Psoas muscle (tissue), 8 donors: ENCODE results near the gene HNRNPUL2. TPM values are rescaled to one million over a fixed set of nuclear protein-coding genes. Genes with fewer than 3 reads are reported as not detected.
A peak's percentile ranks its signal among the peaks of the same experiment; 100 is the strongest.
"Not testable (repeated sequence)": the region's sequence is repeated elsewhere in the genome, so short reads cannot be mapped to it uniquely, and the experiment has no call there.

ENCODE experiments used
- ATAC-seq, 4 donors: fragments of 200-7000 bp; cut with Tn5 transposase; one replicate each; pipeline ENCODE4 v1.9.1; 2020; ENCODE audit warnings: moderate library complexity in 3 of 4, mild to moderate bottlenecking in 2 of 4
- DNase-seq, 2 donors: peaks; one replicate each; pipeline ENCODE4 v3.0.0-alpha.2; 2020
- H3K27ac ChIP-seq: fragments of 200-600 bp; one replicate; pipeline ENCODE4 v1.8.0; 2022
- H3K27me3 ChIP-seq, 3 donors: fragments of 200-600 bp in 1 of 3; one replicate each; pipeline versions ENCODE4 v1.6.1 to v1.8.0; 2013 to 2022; ENCODE audit warnings: low read length in 2 of 3, mild to moderate bottlenecking in 2 of 3, moderate library complexity in 1 of 3; ENCODE audit not compliant: insufficient read depth in 3 of 3
- H3K36me3 ChIP-seq, 2 donors: fragments of 200-600 bp in 1 of 2; one replicate each; pipeline versions ENCODE4 v1.6.1 to v1.8.0; 2013 to 2022; ENCODE audit warnings: low read depth in 1 of 2, mild to moderate bottlenecking in 1 of 2, moderate library complexity in 1 of 2; ENCODE audit not compliant: insufficient read depth in 1 of 2
- H3K4me1 ChIP-seq: fragments of 200-600 bp; one replicate; pipeline ENCODE4 v1.8.0; 2022
- H3K4me3 ChIP-seq: fragments of 200-600 bp; one replicate; pipeline ENCODE4 v1.8.0; 2022; ENCODE audit warnings: mild to moderate bottlenecking
- H3K9me3 ChIP-seq: fragments of 200-600 bp; one replicate; pipeline ENCODE4 v1.8.0; 2022
- CTCF ChIP-seq: fragments of 200-600 bp; IDR thresholded peaks from one replicate; pipeline ENCODE4 v1.8.0; 2022; ENCODE audit warnings: antibody characterized with exemption
- WGBS, 3 donors: extraction: QIAGEN DNeasy Blood & Tissue Kit; methylation state at CpG; one replicate each; pipeline versions ENCODE4 v1.1.6 to v1.1.7; 2013; 5-methylcytosine and 5-hydroxymethylcytosine counted together
- intact Hi-C, 2 donors: fragments of 100-400 bp; cut with DNase I; formaldehyde crosslinking; loops; one replicate each; pipeline versions ENCODE4 v1.11.0 to v1.14.2; 2022
- polyA plus RNA-seq, 3 donors: library from polyadenylated mRNA; stranded (reverse); fragments of 200-250 nt; gene quantifications; one replicate each; pipeline ENCODE4 v1.2.3, GENCODE V29; 2013
- total RNA-seq, 4 donors: library from RNA; stranded (reverse); fragmentation: NEBNext Ultra II Directional in 2 of 4; extraction: Animal tissue kit (Norgen Biotek cat#: 25700) in 2 of 4; gene quantifications; one replicate each; pipeline versions ENCODE4 v1.2.1 to v1.2.4, GENCODE V29; 2021 to 2023
- donor health status: healthy with polysubstance abuse.
- donor health status: DM: no; HTN: no; CAD: no; lungs with moderate emphysema.
- donor health status: Bipolar disorder and iron deficiency.
- donor health status: healthy.
- donor health status: DM: yes; HTN: yes; CAD: no.
- donor health status: DM: no; HTN: no; CAD: no.
- donor health status: DM: no; HTN: no; CAD: no.
- donor health status: DM: yes; HTN: yes; CAD: no.

HNRNPUL2 gene
- total and polyA plus RNA-seq, 7 donors, result 23.8 to 39.7 (median 30.8) TPM

DNA sequence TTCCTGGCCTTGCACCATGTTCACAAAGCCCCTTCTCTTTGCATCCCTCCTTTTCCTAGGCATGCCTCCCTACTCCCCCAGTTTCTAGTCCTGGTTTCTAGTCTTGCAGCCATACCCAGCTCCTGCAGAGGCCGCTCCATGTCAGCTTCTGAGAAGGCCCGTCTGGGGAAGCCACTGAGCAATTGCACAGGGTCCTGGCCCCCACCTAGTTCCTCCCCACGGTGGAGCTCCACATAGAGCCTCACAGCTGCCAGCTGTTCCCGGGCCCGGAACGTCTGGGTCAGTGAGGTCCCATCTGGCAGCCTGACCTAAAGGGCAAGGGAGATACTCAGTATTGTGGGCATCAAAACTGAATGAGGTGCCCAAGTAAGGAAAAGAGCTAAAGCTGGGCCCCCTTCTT lies 50.6 kb downstream of the HNRNPUL2 start:
- peaks cover 45% of the 10 kb centered on the region for H3K4me1 ChIP-seq
- no peaks in the 10 kb centered on the region for H3K9me3 ChIP-seq
- TF ChIP-seq CTCF, result no peak
- H3K27me3 ChIP-seq, result no peaks in the 10 kb centered on the region
- no peak for ATAC-seq
- WGBS, 3 donors, result 20 to 28% (median 22%) methylated on average over 6 of the region's 6 CpGs
- intact Hi-C loops, result no loop called here
- peak overlapping the region; percentile 87 for H3K4me3 ChIP-seq
- peaks cover 6 to 53% of the 10 kb centered on the region in 2 donors for H3K36me3 ChIP-seq
- no peak for DNase-seq
- peak overlapping the region; percentile 91 for H3K27ac ChIP-seq

DNA sequence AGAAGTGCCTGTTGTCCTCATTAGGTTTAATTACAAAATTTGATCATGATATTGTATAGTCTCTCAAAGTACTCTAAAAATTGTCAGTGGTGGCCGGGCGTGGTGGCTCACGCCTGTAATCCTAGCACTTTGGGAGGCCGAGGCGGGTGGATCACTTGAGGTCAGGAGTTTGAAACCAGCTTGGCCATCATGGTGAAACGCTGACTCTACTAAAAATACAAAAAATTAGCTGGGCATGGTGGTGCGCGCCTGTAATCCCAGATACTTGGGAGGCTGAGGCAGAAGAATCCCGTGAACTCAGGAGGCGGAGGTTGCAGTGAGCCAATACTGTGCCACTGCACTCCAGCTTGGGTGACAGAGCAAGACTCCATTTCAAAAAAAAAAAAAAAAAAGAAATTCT lies 51.8 kb downstream of the HNRNPUL2 start:
- H3K4me1 ChIP-seq, result peaks cover 43% of the 10 kb centered on the region
- H3K27me3 ChIP-seq, H3K4me3 ChIP-seq, intact Hi-C loops, DNase-seq, H3K27ac ChIP-seq, ATAC-seq, H3K9me3 ChIP-seq: not testable (repeated sequence)
- peaks cover 6 to 53% of the 10 kb centered on the region in 2 donors for H3K36me3 ChIP-seq
- 90 to 94% (median 91%) methylated on average over 10 of the region's 10 CpGs for WGBS, 3 donors

- H3K4me1 ChIP-seq, result peaks cover 43% of the 10 kb centered on the region
- TF ChIP-seq CTCF, result no peak
- intact Hi-C loops, result no loop called here
- H3K9me3 ChIP-seq, result no peaks in the 10 kb centered on the region
- no peaks in the 10 kb centered on the region for H3K27me3 ChIP-seq
- peak overlapping the region; percentile 98 for H3K4me3 ChIP-seq
- DNase-seq (no peak), ATAC-seq (no peak)
- H3K27ac ChIP-seq, result peak overlapping the region; percentile 87
- WGBS, 3 donors, result 70 to 82% (median 74%) methylated on average over 2 of the region's 2 CpGs
- H3K36me3 ChIP-seq, result peaks cover 6 to 52% of the 10 kb centered on the region in 2 donors
Measured at GRCh38 chr11:62673196-62673525, 54.1 kb downstream of the HNRNPUL2 start.

GRCh38 chr11:62671608-62672389 lies 55.5 kb downstream of the HNRNPUL2 start, which contains the start of the genes LBHD1 and UQCC3:
Gene LBHD1 (minus strand): TSS chr11:62672267. CDS start chr11:62670031, 2,236 bp downstream.
Gene UQCC3 (plus strand): TSS chr11:62671673. CDS start chr11:62671746, 73 bp downstream.
- H3K36me3 ChIP-seq, result peaks cover 9 to 51% of the 10 kb centered on the region in 2 donors
- intact Hi-C loops, result no loop called here
- H3K4me1 ChIP-seq, result peaks cover 43% of the 10 kb centered on the region
- peak; percentile 78 to 87 (median 84) for ATAC-seq
- peak within 1 kb of the TSS; percentile 87 for H3K27ac ChIP-seq
- WGBS, 3 donors, result 0% methylated on average over 58 to 59 of the region's 59 CpGs
- TF ChIP-seq CTCF, result no peak
- no peaks in the 10 kb centered on the region for H3K9me3 ChIP-seq
- H3K4me3 ChIP-seq, result peak within 1 kb of the TSS; percentile 98
- H3K27me3 ChIP-seq, result no peaks in the 10 kb centered on the region
- DNase-seq, result peak; percentile 74 to 85

DNA sequence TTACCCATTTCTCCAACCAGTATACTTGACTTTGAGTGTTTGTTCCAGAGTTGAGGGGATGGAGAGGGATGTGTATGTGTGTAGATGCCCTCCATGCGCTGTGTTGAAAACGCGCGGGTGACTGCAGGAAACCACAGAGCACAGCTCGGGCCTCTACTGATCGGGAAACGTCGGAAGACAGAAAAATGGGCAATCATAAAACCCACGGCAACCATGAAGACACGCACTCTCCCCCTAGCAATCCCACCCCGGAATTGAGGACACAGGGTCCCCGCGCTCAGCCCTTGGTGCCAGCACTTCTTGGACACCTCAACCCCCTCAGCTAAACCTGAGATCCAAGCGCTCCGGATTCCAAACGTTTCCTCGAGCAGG lies 56.0 kb downstream of the HNRNPUL2 start:
- intact Hi-C loops, result no loop called here

More for the DNA sequence above, 56.0 kb downstream of the HNRNPUL2 start:
- WGBS, 3 donors, result 0% methylated on average over 17 of the region's 17 CpGs
- Histone ChIP-seq H3K9me3 (no peaks in the 10 kb centered on the region), H3K27ac (peak overlapping the region; percentile 87), H3K36me3 (peaks cover 4 to 51% of the 10 kb centered on the region in 2 donors), H3K4me3 (peak overlapping the region; percentile 98), H3K4me1 (peaks cover 45% of the 10 kb centered on the region), H3K27me3 (no peaks in the 10 kb centered on the region)
- no peak for TF ChIP-seq CTCF
- DNase-seq, result no peak
- peak; percentile 12 to 45 (median 33) for ATAC-seq
